ENCODE data around the gene MINDY4.

DNA sequence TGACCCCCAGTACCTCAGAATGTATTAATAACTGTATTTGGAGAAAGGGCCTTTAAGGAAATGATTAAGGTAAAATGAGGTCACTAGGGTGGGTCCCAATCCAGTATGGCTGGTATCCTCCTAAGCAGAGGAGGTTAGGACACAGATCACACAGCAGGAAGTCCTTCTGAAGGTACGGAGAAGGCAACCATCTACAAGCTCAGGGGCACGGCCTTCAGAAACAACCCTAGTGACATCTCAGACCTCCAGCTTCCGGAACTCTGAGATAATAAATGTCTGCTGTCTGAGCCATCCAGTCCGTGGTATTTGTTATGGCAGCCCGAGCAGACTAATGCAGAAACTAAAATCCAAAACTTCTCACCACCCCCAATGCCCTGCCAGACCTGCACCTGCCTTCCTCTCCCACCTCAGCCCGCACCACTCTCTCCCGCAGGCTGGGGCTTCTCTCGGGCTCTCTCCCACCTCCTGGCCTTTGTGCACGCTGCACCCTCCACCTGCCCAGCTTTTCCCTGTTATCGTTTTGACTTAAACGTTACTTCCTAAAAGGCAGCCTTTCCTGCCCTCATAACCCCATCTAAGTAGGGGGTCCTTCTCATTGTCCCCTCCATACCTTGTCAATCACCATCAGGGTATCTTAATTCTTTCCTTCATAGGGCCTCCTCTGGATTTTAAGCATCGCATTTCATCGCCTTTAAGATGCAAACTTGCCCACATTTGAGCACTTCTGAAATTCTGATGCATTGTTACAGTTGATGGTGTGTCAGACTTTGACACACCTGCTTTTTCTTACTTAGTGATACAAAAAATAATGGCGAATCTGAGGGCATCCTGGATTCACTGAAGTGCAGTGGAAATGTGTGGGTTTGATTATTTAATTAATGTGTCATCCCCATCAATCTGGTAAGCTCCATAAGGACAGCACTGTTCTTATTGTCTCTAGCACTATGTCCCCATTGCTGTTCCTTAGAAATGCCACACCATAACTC, 108.2 kb downstream of the MINDY4 start:
- TF ChIP-seq, protein P1, sequence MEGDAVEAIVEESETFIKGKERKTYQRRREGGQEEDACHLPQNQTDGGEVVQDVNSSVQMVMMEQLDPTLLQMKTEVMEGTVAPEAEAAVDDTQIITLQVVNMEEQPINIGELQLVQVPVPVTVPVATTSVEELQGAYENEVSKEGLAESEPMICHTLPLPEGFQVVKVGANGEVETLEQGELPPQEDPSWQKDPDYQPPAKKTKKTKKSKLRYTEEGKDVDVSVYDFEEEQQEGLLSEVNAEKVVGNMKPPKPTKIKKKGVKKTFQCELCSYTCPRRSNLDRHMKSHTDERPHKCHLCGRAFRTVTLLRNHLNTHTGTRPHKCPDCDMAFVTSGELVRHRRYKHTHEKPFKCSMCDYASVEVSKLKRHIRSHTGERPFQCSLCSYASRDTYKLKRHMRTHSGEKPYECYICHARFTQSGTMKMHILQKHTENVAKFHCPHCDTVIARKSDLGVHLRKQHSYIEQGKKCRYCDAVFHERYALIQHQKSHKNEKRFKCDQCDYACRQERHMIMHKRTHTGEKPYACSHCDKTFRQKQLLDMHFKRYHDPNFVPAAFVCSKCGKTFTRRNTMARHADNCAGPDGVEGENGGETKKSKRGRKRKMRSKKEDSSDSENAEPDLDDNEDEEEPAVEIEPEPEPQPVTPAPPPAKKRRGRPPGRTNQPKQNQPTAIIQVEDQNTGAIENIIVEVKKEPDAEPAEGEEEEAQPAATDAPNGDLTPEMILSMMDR (IDR thresholded peaks at IDR 0.05; ENCODE audit: low read depth, low read length, missing input control): no peak
- TF ChIP-seq TAF1 (conservative IDR thresholded peaks at IDR 0.05) (no peak), JUND (IDR thresholded peaks at IDR 0.05) (no peak)
- TF ChIP-seq, protein P2, sequence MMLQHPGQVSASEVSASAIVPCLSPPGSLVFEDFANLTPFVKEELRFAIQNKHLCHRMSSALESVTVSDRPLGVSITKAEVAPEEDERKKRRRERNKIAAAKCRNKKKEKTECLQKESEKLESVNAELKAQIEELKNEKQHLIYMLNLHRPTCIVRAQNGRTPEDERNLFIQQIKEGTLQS (IDR thresholded peaks at IDR 0.05): no peak
